HEK293 (cell line): Measurements from ENCODE around the gene CCL4.

Experiments
- CTCF ChIP-seq: fragments of 450-650 bp; formaldehyde crosslinking; IDR thresholded peaks from 2 replicates; pipeline ENCODE4 v1.5.1; 2016; ENCODE audit warnings: missing biosample characterization, missing genetic modification characterization
- PBX3 ChIP-seq: sonication (generic); formaldehyde crosslinking; IDR thresholded peaks from 2 replicates; pipeline ENCODE4 v1.8.1; 2022; ENCODE audit warnings: mild to moderate bottlenecking, moderate library complexity, missing genetic modification reagents
- REST ChIP-seq: fragments of 450-650 bp; formaldehyde crosslinking; IDR thresholded peaks from 2 replicates; pipeline ENCODE4 v1.5.1; 2016; ENCODE audit warnings: missing biosample characterization, missing genetic modification characterization
- ZNF239 ChIP-seq: fragments of 450-650 bp; formaldehyde crosslinking; IDR thresholded peaks from 2 replicates; pipeline ENCODE4 v1.5.1; 2016; ENCODE audit warnings: missing biosample characterization, missing genetic modification characterization
- ZNF24 ChIP-seq: fragments of 450-650 bp; formaldehyde crosslinking; IDR thresholded peaks from 2 replicates; pipeline ENCODE4 v1.5.1; 2016; ENCODE audit warnings: missing biosample characterization, missing genetic modification characterization
- ZNF510 ChIP-seq: fragments of 450-650 bp; formaldehyde crosslinking; IDR thresholded peaks from 2 replicates; pipeline ENCODE4 v1.5.1; 2018; ENCODE audit warnings: mild to moderate bottlenecking, missing genetic modification characterization, missing biosample characterization; ENCODE audit not compliant: insufficient replicate concordance
- ZNF704 ChIP-seq: fragments of 450-650 bp; formaldehyde crosslinking; IDR thresholded peaks from 2 replicates; pipeline ENCODE4 v1.5.1; 2016; ENCODE audit warnings: missing biosample characterization, missing genetic modification characterization

- no peak for TF ChIP-seq ZNF510 (tag by site-specific recombination)
- no peak for TF ChIP-seq CTCF
- no peak for TF ChIP-seq PBX3 (CRISPR knock-in tag)
- no peak for TF ChIP-seq REST (tag by site-specific recombination)
- no peak for TF ChIP-seq ZNF239
- no peak for TF ChIP-seq ZNF24 (tag by site-specific recombination)
- no peak for TF ChIP-seq ZNF704 (tag by site-specific recombination)
Observed at GRCh38 chr17:36124879-36125824, 21.5 kb downstream of the CCL4 start.
